A549 (cell line): ENCODE measurements around the gene ZRANB1. TPM values are rescaled to one million over a fixed set of nuclear protein-coding genes. Genes with fewer than 3 reads are reported as not detected.

Source experiments
- ATAC-seq, 2 experiments: fragments of 200-7000 bp in 1 of 2; fragments of >200 bp in 1 of 2; cut with Nextera tagmentation in 1 of 2; cut with Tn5 transposase in 1 of 2; 3 replicates each; pipeline versions ENCODE4 v1.8.0 to v1.9.1; 2018 to 2020; ENCODE audit warnings: mild to moderate bottlenecking in 1 of 2, moderate library complexity in 1 of 2
- CTCF ChIA-PET: fragments of 300-600 bp; sonication (Branson Sonifier 250); formaldehyde crosslinking; extraction: SDS; loops from one replicate; lab custom pipeline; 2021; ENCODE audit warnings: antibody characterized with exemption, inconsistent platforms; lab: Yijun Ruan, JAX
- POLR2A ChIA-PET: fragments of 350-600 bp; formaldehyde crosslinking; extraction: SDS; loops from one replicate; lab custom pipeline; 2021; ENCODE audit warnings: antibody characterized with exemption, inconsistent platforms; lab: Yijun Ruan, JAX
- DNase-seq, 2 experiments: peaks; one replicate each; pipeline versions ENCODE4 v3.0.0 to v3.0.0-alpha.2; 2011 to 2016; ENCODE audit warnings: low read depth in 1 of 2, low spot score in 1 of 2
- FAIRE-seq: peaks from 2 replicates; lab custom pipeline; 2011; peaks lifted over from hg19 to GRCh38; lab: Jason Lieb, UNC
- H3K27ac ChIP-seq, 2 experiments: fragments of >200 bp; sonication (Bioruptor Twin); formaldehyde crosslinking; 3 replicates each; pipeline ENCODE4 v1.5.1; 2016 to 2017
- H3K4me1 ChIP-seq: fragments of >200 bp; sonication (Bioruptor Twin); formaldehyde crosslinking; 3 replicates; pipeline ENCODE4 v1.6.1; 2016
- H3K4me2 ChIP-seq: fragments of >200 bp; sonication (Bioruptor Twin); formaldehyde crosslinking; 3 replicates; pipeline ENCODE4 v1.6.1; 2016
- H3K4me3 ChIP-seq: fragments of >200 bp; sonication (Bioruptor Twin); formaldehyde crosslinking; 3 replicates; pipeline ENCODE4 v1.5.1; 2016
- H3K9me3 ChIP-seq: fragments of >200 bp; sonication (Bioruptor Twin); formaldehyde crosslinking; 3 replicates; pipeline ENCODE4 v1.6.1; 2016
- BCL3 ChIP-seq: fragments of >200 bp; sonication (Bioruptor Twin); formaldehyde crosslinking; IDR thresholded peaks from 3 replicates; pipeline ENCODE4 v1.6.1; 2016
- BHLHE40 ChIP-seq: IDR thresholded peaks from 2 replicates; pipeline ENCODE4 v1.6.1; 2012; ENCODE audit warnings: low read depth, low read length, inconsistent platforms
- CHD4 ChIP-seq: fragments of 200-600 bp; sonication (generic); IDR thresholded peaks from 2 replicates; pipeline ENCODE4 v1.6.1; 2016; ENCODE audit warnings: antibody characterized with exemption, mild to moderate bottlenecking, borderline replicate concordance
- EHF ChIP-seq: fragments of 250-450 bp; sonication (Bioruptor Pico); IDR thresholded peaks from 2 replicates; pipeline ENCODE4 v1.5.0; 2020; ENCODE audit warnings: mild to moderate bottlenecking
- EHMT2 ChIP-seq: fragments of 200-600 bp; sonication (generic); IDR thresholded peaks from 2 replicates; pipeline ENCODE4 v1.6.1; 2016; ENCODE audit warnings: antibody characterized with exemption, low read depth, mild to moderate bottlenecking, moderate library complexity
- ELK1 ChIP-seq: fragments of 150-350 bp; IDR thresholded peaks from 2 replicates; pipeline ENCODE4 v1.6.1; 2014; ENCODE audit warnings: low read depth, mild to moderate bottlenecking, low read length
- EP300 ChIP-seq, 2 experiments: fragments of >200 bp; sonication (Bioruptor Twin); formaldehyde crosslinking; IDR thresholded peaks; 2 replicates in 1 of 2; 3 replicates in 1 of 2; pipeline ENCODE4 v1.6.1; 2016 to 2017
- GATA3 ChIP-seq: IDR thresholded peaks from 2 replicates; pipeline ENCODE4 v1.6.1; 2012; ENCODE audit warnings: borderline replicate concordance
- HDAC2 ChIP-seq: fragments of 200-600 bp; sonication (generic); IDR thresholded peaks from 2 replicates; pipeline ENCODE4 v1.6.1; 2016
- HES2 ChIP-seq: fragments of >200 bp; sonication (Bioruptor Twin); formaldehyde crosslinking; IDR thresholded peaks from 2 replicates; pipeline ENCODE4 v1.6.1; 2016
- HOXB13 ChIP-seq: fragments of 250-450 bp; sonication (Bioruptor Pico); IDR thresholded peaks from 2 replicates; pipeline ENCODE4 v1.5.0; 2020; ENCODE audit warnings: low read depth, mild to moderate bottlenecking, moderate library complexity
- MAFK ChIP-seq: fragments of 450-650 bp; IDR thresholded peaks from 2 replicates; pipeline ENCODE4 v1.6.1; 2014; ENCODE audit not compliant: partially characterized antibody
- MAZ ChIP-seq: fragments of 150-350 bp; IDR thresholded peaks from 2 replicates; pipeline ENCODE4 v1.6.1; 2014; ENCODE audit warnings: antibody characterized with exemption, low read depth, low read length, borderline replicate concordance
- NPAS2 ChIP-seq: fragments of 250-450 bp; sonication (Bioruptor Pico); IDR thresholded peaks from 2 replicates; pipeline ENCODE4 v1.8.0; 2022; ENCODE audit warnings: mild to moderate bottlenecking, moderate library complexity, borderline replicate concordance
- POLR2A ChIP-seq: IDR thresholded peaks from 2 replicates; pipeline ENCODE4 v1.6.1; 2012; ENCODE audit warnings: mild to moderate bottlenecking, low read length
- POLR2AphosphoS2 ChIP-seq: conservative IDR thresholded peaks from 2 replicates; pipeline ENCODE4 v1.6.1; 2012; ENCODE audit warnings: low read length, improper control_type of control experiment, inconsistent platforms
- REST ChIP-seq: fragments of 200-600 bp; sonication (generic); IDR thresholded peaks from 2 replicates; pipeline ENCODE4 v1.6.1; 2016; ENCODE audit warnings: antibody characterized with exemption, mild to moderate bottlenecking, moderate library complexity
- RFX5 ChIP-seq: fragments of 450-650 bp; IDR thresholded peaks from 2 replicates; pipeline ENCODE4 v1.7.1; 2014; ENCODE audit warnings: antibody characterized with exemption, mild to moderate bottlenecking, moderate library complexity
- SREBF2 ChIP-seq: fragments of 450-650 bp; IDR thresholded peaks from 2 replicates; pipeline ENCODE4 v1.6.1; 2014; ENCODE audit warnings: mild to moderate bottlenecking, moderate library complexity
- ZFP36 ChIP-seq: fragments of 450-650 bp; IDR thresholded peaks from 2 replicates; pipeline ENCODE4 v1.6.1; 2014; ENCODE audit warnings: borderline replicate concordance; ENCODE audit not compliant: partially characterized antibody
- ZNF302 ChIP-seq: fragments of 250-450 bp; sonication (Bioruptor Pico); IDR thresholded peaks from 2 replicates; pipeline ENCODE4 v1.9.0; 2021; ENCODE audit warnings: inconsistent platforms, mild to moderate bottlenecking, moderate library complexity
- ZSCAN20 ChIP-seq: fragments of 250-450 bp; sonication (Bioruptor Pico); IDR thresholded peaks from 2 replicates; pipeline ENCODE4 v1.8.0; 2022; ENCODE audit warnings: mild to moderate bottlenecking, moderate library complexity
- WGBS: methylation state at CpG from one replicate; pipeline ENCODE4 v1.1.6; 2017; ENCODE audit errors: missing lambda C conversion rate; 5-methylcytosine and 5-hydroxymethylcytosine counted together
- polyA plus RNA-seq, 4 experiments: library from polyadenylated mRNA; depleted of rRNA in 3 of 4; stranded (reverse); fragments of >200 nt; fragmentation: RNase III in 1 of 4; extraction: RNeasy Plus Mini Kit Qiagen cat#74134 plus additional on column Dnase treatment in 1 of 4; gene quantifications; 2 replicates in 3 of 4; 3 replicates in 1 of 4; pipeline ENCODE4 v1.2.3, GENCODE V29; 2011 to 2017

The ZRANB1 gene
- polyA plus RNA-seq, 2 of the 4 experiments (the other 2 are of a cell fraction) = 8.0 to 19.5 TPM

GRCh38 chr10:125009661-125010161, 67.8 kb downstream of the ZRANB1 start (continued):
- TF ChIP-seq HOXB13 (CRISPR knock-in tag) = no peak
- TF ChIP-seq BHLHE40 = no peak
- TF ChIP-seq POLR2AphosphoS2 = no peak
- no peak for TF ChIP-seq ZNF302
- no peak for TF ChIP-seq ELK1
- no peak for TF ChIP-seq GATA3
- TF ChIP-seq SREBF2 = no peak
- TF ChIP-seq BCL3 = no peak
- TF ChIP-seq, all 56 proteins: peak for 0

- no peak for DNase-seq
- WGBS = 95% methylated on average over 5 of the region's 5 CpGs
- H3K27ac ChIP-seq = no peak overlapping the region
- H3K4me1 ChIP-seq = no peaks in the 10 kb centered on the region
- no peak overlapping the region for H3K4me3 ChIP-seq
- FAIRE-seq = no peak
- TF ChIP-seq ZFP36 (no peak), HDAC2 (no peak), MAZ (no peak), ZSCAN20 (CRISPR knock-in tag) (no peak), REST (no peak), EHMT2 (no peak), GATA3 (no peak), NPAS2 (CRISPR knock-in tag) (no peak), ELK1 (no peak), POLR2A (no peak), EHF (CRISPR knock-in tag) (no peak), BCL3 (no peak), CHD4 (no peak), SREBF2 (no peak), RFX5 (no peak), HES2 (no peak), EP300 (IDR thresholded peaks at IDR 0.05) (no peak), MAFK (no peak)
- TF ChIP-seq, all 56 proteins: peak for 0
- CTCF ChIA-PET = interaction anchor here (1.2 to 2.1 kb wide), 3 partner anchors 10 to 18 kb away, joined by 6 to 9 read pairs (median 7); no protein-coding TSS in a partner anchor
- POLR2A ChIA-PET = no interaction called here
- no peak for ATAC-seq
- H3K4me2 ChIP-seq = no peak overlapping the region
- H3K9me3 ChIP-seq = no peaks in the 10 kb centered on the region
Observed at GRCh38 chr10:125010362-125010761, 68.4 kb downstream of the ZRANB1 start.
